GM06990 (cell line): ENCODE data around the gene KLHL29.

ENCODE experiments used
- DNase-seq: peaks from one replicate; pipeline ENCODE4 v3.0.0-alpha.2; 2011; ENCODE audit not compliant: insufficient read length; ENCODE audit errors: extremely low read depth
- H3K27me3 ChIP-seq: replicated peaks from 2 replicates; pipeline ENCODE4 v1.6.0; 2011; ENCODE audit warnings: low read length; ENCODE audit not compliant: control insufficient read depth, insufficient read depth
- H3K36me3 ChIP-seq: 2 replicates; pipeline ENCODE4 v1.5.1; 2011; ENCODE audit warnings: low read length; ENCODE audit not compliant: control insufficient read depth, insufficient read depth
- H3K4me3 ChIP-seq: replicated peaks from 2 replicates; pipeline ENCODE4 v1.5.1; 2011; ENCODE audit warnings: low read depth, mild to moderate bottlenecking, control low read depth, low read length
- CTCF ChIP-seq: IDR thresholded peaks from 2 replicates; pipeline ENCODE4 v1.5.1; 2011; ENCODE audit warnings: low read length, control low read depth, mild to moderate bottlenecking, inconsistent platforms; ENCODE audit not compliant: insufficient read depth, poor library complexity, severe bottlenecking

Gene KLHL29

DNA sequence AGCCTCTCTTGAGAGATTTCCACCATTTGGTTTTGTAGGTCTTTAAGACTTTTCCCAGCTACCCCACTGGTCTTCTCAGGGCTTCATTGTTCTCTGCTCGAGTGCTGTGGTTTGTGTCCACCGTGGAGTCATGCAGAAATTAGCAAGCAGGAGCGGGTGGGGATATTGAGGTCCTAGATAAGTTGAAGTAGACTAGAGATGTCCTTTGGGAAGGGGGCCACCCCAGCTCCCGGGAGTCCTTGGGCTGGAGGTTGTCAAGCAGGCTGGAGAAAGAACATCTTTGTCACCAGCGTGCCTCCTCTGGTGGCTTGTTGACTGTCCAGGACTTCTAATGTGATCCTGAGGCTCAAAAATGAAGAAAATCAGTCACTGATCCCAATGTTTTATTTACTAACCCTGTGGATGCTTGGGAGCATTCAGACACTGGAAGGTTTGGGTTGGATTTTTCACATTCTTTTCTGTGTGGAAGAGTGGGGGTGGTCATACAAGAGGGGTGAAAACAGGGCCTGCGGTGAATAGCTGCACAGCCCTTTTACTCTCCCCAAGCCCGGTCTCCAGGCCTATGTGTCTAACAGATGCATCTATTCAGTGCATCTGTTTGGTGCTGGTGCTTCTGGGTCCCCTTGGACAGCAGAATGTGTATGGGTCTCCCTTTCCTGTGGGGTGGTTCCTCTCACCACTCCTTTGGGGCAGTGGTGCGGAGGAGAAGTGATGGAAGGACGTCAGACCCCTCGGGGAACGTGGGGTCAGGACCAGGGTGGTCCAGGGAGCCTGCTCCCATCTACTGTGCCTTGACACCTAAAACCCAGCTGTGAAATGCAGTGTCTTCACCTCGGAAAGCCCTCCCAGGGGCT, 208.1 kb downstream of the KLHL29 start:
- TF ChIP-seq CTCF: no peak

GRCh38 chr2:23593752-23594459, 208.9 kb downstream of the KLHL29 start:
- no peak for TF ChIP-seq CTCF
- no peaks in the 10 kb centered on the region; the same call in 1 of the 2 replicates for H3K27me3 ChIP-seq
- no peak overlapping the region for H3K4me3 ChIP-seq
- no peak for DNase-seq
- H3K36me3 ChIP-seq: no peaks in the 10 kb centered on the region; the same call in 1 of the 2 replicates

More for the DNA sequence above, 208.1 kb downstream of the KLHL29 start:
- H3K36me3 ChIP-seq: no peaks in the 10 kb centered on the region; the same call in 1 of the 2 replicates
- no peaks in the 10 kb centered on the region; the same call in 1 of the 2 replicates for H3K27me3 ChIP-seq
- no peak overlapping the region for H3K4me3 ChIP-seq
- no peak for DNase-seq

DNA sequence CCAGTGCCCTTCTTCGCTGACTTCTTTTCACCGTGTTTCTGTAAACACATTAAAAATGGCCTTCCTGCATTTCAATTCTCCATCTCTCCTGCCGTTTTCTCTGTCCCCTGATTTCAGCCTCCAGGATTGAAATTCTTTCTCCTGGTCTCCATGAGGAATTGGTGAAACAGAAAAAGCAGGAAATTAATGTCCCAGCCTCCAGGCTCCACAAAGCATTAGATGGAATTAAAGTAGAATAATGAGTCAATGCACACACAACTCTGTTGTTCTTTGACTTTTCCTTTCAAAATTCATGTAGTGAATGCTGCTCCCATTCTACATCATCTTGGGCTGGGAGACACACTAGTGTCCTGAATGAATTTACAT, 209.5 kb downstream of the KLHL29 start:
- DNase-seq: no peak
- no peak for TF ChIP-seq CTCF
- H3K4me3 ChIP-seq: no peak overlapping the region
- H3K36me3 ChIP-seq: no peaks in the 10 kb centered on the region; the same call in 1 of the 2 replicates
- H3K27me3 ChIP-seq: no peaks in the 10 kb centered on the region; the same call in 1 of the 2 replicates

- no peaks in the 10 kb centered on the region; the same call in 1 of the 2 replicates for H3K27me3 ChIP-seq
- DNase-seq: no peak
- no peaks in the 10 kb centered on the region; the same call in 1 of the 2 replicates for H3K36me3 ChIP-seq
- H3K4me3 ChIP-seq: no peak overlapping the region
- no peak for TF ChIP-seq CTCF
Measured at GRCh38 chr2:23595021-23595420, 210.0 kb downstream of the KLHL29 start.

- no peaks in the 10 kb centered on the region; the same call in 1 of the 2 replicates for H3K36me3 ChIP-seq
- TF ChIP-seq CTCF: no peak
- no peak overlapping the region for H3K4me3 ChIP-seq
- H3K27me3 ChIP-seq: no peaks in the 10 kb centered on the region; the same call in 1 of the 2 replicates
- DNase-seq: no peak
Measured at GRCh38 chr2:23595601-23596251, 210.7 kb downstream of the KLHL29 start.
